MM.1S (cell line): ENCODE measurements around the gene TMEM72.

Experiments
- DNase-seq: peaks from one replicate; pipeline ENCODE4 v3.0.0-alpha.2; 2015
- H2AFZ ChIP-seq: fragments of 300-600 bp; sonication (generic); 2 replicates; pipeline ENCODE4 v1.6.0; 2016; ENCODE audit warnings: antibody characterized with exemption, low read length
- H3F3A ChIP-seq: fragments of 300-600 bp; sonication (generic); 2 replicates; pipeline ENCODE4 v1.6.1; 2016; ENCODE audit warnings: mild to moderate bottlenecking, antibody characterized with exemption, low read length, moderate library complexity, mixed read lengths; ENCODE audit not compliant: insufficient read depth
- H3K27ac ChIP-seq: fragments of 300-600 bp; sonication (generic); 2 replicates; pipeline ENCODE4 v1.5.1; 2016; ENCODE audit warnings: mild to moderate bottlenecking, low read length
- H3K27me3 ChIP-seq: fragments of 300-600 bp; sonication (generic); replicated peaks from 2 replicates; pipeline ENCODE4 v1.6.0; 2016; ENCODE audit warnings: low read length; ENCODE audit not compliant: insufficient read depth
- H3K36me3 ChIP-seq: fragments of 300-600 bp; sonication (generic); replicated peaks from 2 replicates; pipeline ENCODE4 v1.6.1; 2016; ENCODE audit warnings: mild to moderate bottlenecking, low read length, mixed read lengths; ENCODE audit not compliant: insufficient read depth
- H3K4me1 ChIP-seq: fragments of 300-600 bp; sonication (generic); 2 replicates; pipeline ENCODE4 v1.6.1; 2016; ENCODE audit warnings: low read length, mixed read lengths
- H3K4me2 ChIP-seq: fragments of 300-600 bp; sonication (generic); 2 replicates; pipeline ENCODE4 v1.6.0; 2016; ENCODE audit warnings: low read depth, low read length
- H3K4me3 ChIP-seq: fragments of 300-600 bp; sonication (generic); 2 replicates; pipeline ENCODE4 v1.5.1; 2016; ENCODE audit warnings: low read length, mixed read lengths
- H3K79me2 ChIP-seq: fragments of 300-600 bp; sonication (generic); 2 replicates; pipeline ENCODE4 v1.6.1; 2016; ENCODE audit warnings: mixed run types, low read length, mixed read lengths
- H3K9ac ChIP-seq: fragments of 300-600 bp; sonication (generic); 2 replicates; pipeline ENCODE4 v1.6.1; 2016; ENCODE audit warnings: low read length, mixed read lengths
- H3K9me2 ChIP-seq: fragments of 300-600 bp; sonication (generic); replicated peaks from 2 replicates; pipeline ENCODE4 v1.6.1; 2016; ENCODE audit warnings: mild to moderate bottlenecking, low read length, mixed read lengths; ENCODE audit not compliant: insufficient read depth
- H3K9me3 ChIP-seq: fragments of 300-600 bp; sonication (generic); replicated peaks from 2 replicates; pipeline ENCODE4 v1.6.1; 2016; ENCODE audit warnings: mild to moderate bottlenecking, low read length, mixed read lengths; ENCODE audit not compliant: insufficient read depth
- H4K20me1 ChIP-seq: fragments of 300-600 bp; sonication (generic); 2 replicates; pipeline ENCODE4 v1.6.1; 2016; ENCODE audit warnings: mild to moderate bottlenecking, low read length, moderate library complexity, mixed read lengths; ENCODE audit not compliant: insufficient read depth
- CTCF ChIP-seq: fragments of 300-600 bp; sonication (generic); IDR thresholded peaks from 2 replicates; pipeline ENCODE4 v1.5.1; 2016; ENCODE audit warnings: antibody characterized with exemption, low read length, mixed read lengths
- EZH2 ChIP-seq: fragments of 300-600 bp; sonication (generic); optimal IDR thresholded peaks from 2 replicates; pipeline ENCODE3; 2017; ENCODE audit warnings: low read depth, mild to moderate bottlenecking, antibody characterized with exemption, low read length, mixed read lengths
- EZH2phosphoT487 ChIP-seq: fragments of 300-600 bp; sonication (generic); IDR thresholded peaks from 2 replicates; pipeline ENCODE4 v1.6.1; 2018; ENCODE audit warnings: antibody characterized with exemption, low read length

TMEM72 gene

GRCh38 chr10:44984671-44985101 is 73.5 kb downstream of the TMEM72 start:
- Histone ChIP-seq H3K4me2 (no peak overlapping the region), H3K9me2 (no peaks in the 10 kb centered on the region), H3K4me1 (peaks cover 10% of the 10 kb centered on the region; the same call in 1 of the 2 replicates), H3K36me3 (peaks cover 4% of the 10 kb centered on the region; the same call in 1 of the 2 replicates), H3K9ac (no peak overlapping the region), H2AFZ (no peak overlapping the region), H3K27me3 (no peaks in the 10 kb centered on the region), H3K9me3 (no peaks in the 10 kb centered on the region), H3K27ac (no peak overlapping the region), H4K20me1 (no peaks in the 10 kb centered on the region), H3F3A (no peaks in the 10 kb centered on the region), H3K4me3 (no peak overlapping the region), H3K79me2 (peaks cover 24% of the 10 kb centered on the region)
- no peak for DNase-seq
- TF ChIP-seq EZH2phosphoT487 (no peak), EZH2 (no peak), CTCF (no peak)

GRCh38 chr10:44985175-44985681 is 74.1 kb downstream of the TMEM72 start:
- Histone ChIP-seq H3K4me3 (no peak overlapping the region), H3K27ac (no peak overlapping the region), H3K4me2 (no peak overlapping the region), H3K27me3 (no peaks in the 10 kb centered on the region), H3F3A (no peaks in the 10 kb centered on the region), H2AFZ (no peak overlapping the region), H3K79me2 (peaks cover 19% of the 10 kb centered on the region), H3K4me1 (peaks cover 9% of the 10 kb centered on the region; the same call in 1 of the 2 replicates), H3K9me3 (no peaks in the 10 kb centered on the region), H3K9ac (no peak overlapping the region), H3K9me2 (no peaks in the 10 kb centered on the region), H3K36me3 (peaks cover 9% of the 10 kb centered on the region; the same call in 1 of the 2 replicates), H4K20me1 (no peaks in the 10 kb centered on the region)
- no peak for DNase-seq
- TF ChIP-seq CTCF (no peak), EZH2 (no peak), EZH2phosphoT487 (no peak)

GRCh38 chr10:44986179-44986578 is 75.0 kb downstream of the TMEM72 start:
- Histone ChIP-seq H3K4me2 (no peak overlapping the region), H3K27me3 (no peaks in the 10 kb centered on the region), H3K27ac (no peak overlapping the region), H3K9me3 (no peaks in the 10 kb centered on the region), H3K9ac (no peak overlapping the region), H3K4me1 (no peaks in the 10 kb centered on the region), H3F3A (no peaks in the 10 kb centered on the region), H4K20me1 (no peaks in the 10 kb centered on the region), H3K79me2 (peaks cover 9% of the 10 kb centered on the region; the same call in 1 of the 2 replicates), H3K4me3 (no peak overlapping the region), H3K9me2 (no peaks in the 10 kb centered on the region), H2AFZ (no peak overlapping the region), H3K36me3 (peaks cover 10% of the 10 kb centered on the region; the same call in 1 of the 2 replicates)
- TF ChIP-seq CTCF: no peak
- no peak for TF ChIP-seq EZH2
- TF ChIP-seq EZH2phosphoT487: no peak
- DNase-seq: no peak
